Activated CD4-positive, alpha-beta T cell treated with anti-CD3 and anti-CD28 coated beads for 36 hours (primary cell): ENCODE data around the gene IL17F. TPM values are rescaled to one million over a fixed set of nuclear protein-coding genes. Genes with fewer than 3 reads are reported as not detected.

Experiments
- ATAC-seq: fragments of 200-7000 bp; cut with Tn5 transposase; one replicate; pipeline ENCODE4 v1.10.0; 2021; ENCODE audit warnings: mild to moderate bottlenecking, moderate library complexity
- CTCF ChIA-PET: fragments of 350-600 bp; sonication (Branson Sonifier 250); formaldehyde crosslinking; loops from one replicate; lab custom pipeline; 2021; ENCODE audit warnings: antibody characterized with exemption; lab: Charles Lee
- POLR2A ChIA-PET: fragments of 350-600 bp; sonication (Branson Sonifier 250); formaldehyde crosslinking; loops from one replicate; lab custom pipeline; 2021; ENCODE audit warnings: antibody characterized with exemption, inconsistent platforms; lab: Charles Lee
- DNase-seq: peaks from one replicate; pipeline ENCODE4 v3.0.0-alpha.2; 2020
- H3K27ac Mint-ChIP-seq: one replicate; pipeline ENCODE4 v1.8.0; 2021; ENCODE audit warnings: mixed read lengths
- H3K27me3 Mint-ChIP-seq: one replicate; pipeline ENCODE4 v1.8.0; 2021; ENCODE audit warnings: mixed read lengths
- H3K36me3 Mint-ChIP-seq: one replicate; pipeline ENCODE4 v1.8.0; 2021; ENCODE audit warnings: low read depth, mixed read lengths
- H3K4me1 Mint-ChIP-seq: one replicate; pipeline ENCODE4 v1.8.0; 2021; ENCODE audit warnings: mixed read lengths
- H3K4me3 Mint-ChIP-seq: one replicate; pipeline ENCODE4 v1.8.0; 2021; ENCODE audit warnings: mild to moderate bottlenecking, moderate library complexity, mixed read lengths
- H3K9me3 Mint-ChIP-seq: one replicate; pipeline ENCODE4 v1.8.0; 2021; ENCODE audit warnings: low read depth, mixed read lengths
- intact Hi-C, 2 experiments: fragments of 100-400 bp; cut with DNase I in 1 of 2; cut with micrococcal nuclease in 1 of 2; formaldehyde crosslinking; loops; one replicate each; pipeline versions ENCODE4 v1.14.2 to v1.15.1; 2022 to 2024; cut with DNase I, micrococcal nuclease
- total RNA-seq, 2 experiments: library from RNA; stranded (reverse); gene quantifications; one replicate each; pipeline ENCODE4 v1.2.3, GENCODE V29; 2021

Gene IL17F
- total RNA-seq, 2 experiments from 2014 or later, result 155 to 157 TPM

GRCh38 chr6:52221302-52221701, 23.0 kb downstream of the IL17F start:
- Mint-ChIP-seq H3K36me3 (no peaks in the 10 kb centered on the region), H3K4me1 (peaks cover 12% of the 10 kb centered on the region), H3K27me3 (peaks cover 29% of the 10 kb centered on the region), H3K9me3 (no peaks in the 10 kb centered on the region), H3K4me3 (no peak overlapping the region), H3K27ac (no peak overlapping the region)
- ATAC-seq (peak; percentile 89), DNase-seq (peak; percentile 66)
- intact Hi-C loops, result no loop called here
- POLR2A ChIA-PET, result interaction anchor here (0.7 kb wide), 1 partner anchor 11 kb away, joined by 4 read pairs; no protein-coding TSS in a partner anchor
- CTCF ChIA-PET, result interaction anchor here (0.8 to 1.1 kb wide), 3 partner anchors 9 to 130 kb away, joined by 3 read pairs; no protein-coding TSS in a partner anchor

- intact Hi-C loops, result no loop called here
- H3K9me3 Mint-ChIP-seq, result no peaks in the 10 kb centered on the region
Measured at GRCh38 chr6:52217761-52218160, 26.5 kb downstream of the IL17F start.

GRCh38 chr6:52216932-52217575, 27.2 kb downstream of the IL17F start:
- no peak for ATAC-seq
- H3K4me1 Mint-ChIP-seq, result peaks cover 18% of the 10 kb centered on the region

More at GRCh38 chr6:52217761-52218160, 26.5 kb downstream of the IL17F start:
- POLR2A ChIA-PET, result no interaction called here
- Mint-ChIP-seq H3K27me3 (peaks cover 7% of the 10 kb centered on the region), H3K27ac (no peak overlapping the region), H3K4me1 (peaks cover 15% of the 10 kb centered on the region), H3K36me3 (no peaks in the 10 kb centered on the region), H3K4me3 (no peak overlapping the region)
- no peak for ATAC-seq
- CTCF ChIA-PET, result no interaction called here
- no peak for DNase-seq

GRCh38 chr6:52215787-52216186, 28.5 kb downstream of the IL17F start:
- CTCF ChIA-PET, result interaction anchor here (1.4 to 1.7 kb wide), 2 partner anchors 48 to 184 kb away, joined by 3 read pairs; no protein-coding TSS in a partner anchor
- Mint-ChIP-seq H3K9me3 (no peaks in the 10 kb centered on the region), H3K4me1 (peaks cover 11% of the 10 kb centered on the region), H3K36me3 (no peaks in the 10 kb centered on the region), H3K27ac (no peak overlapping the region), H3K27me3 (peaks cover 9% of the 10 kb centered on the region), H3K4me3 (no peak overlapping the region)
- intact Hi-C loops, result no loop called here
- POLR2A ChIA-PET, result no interaction called here
- ATAC-seq (no peak), DNase-seq (no peak)

More at GRCh38 chr6:52216932-52217575, 27.2 kb downstream of the IL17F start:
- POLR2A ChIA-PET, result no interaction called here
- no peaks in the 10 kb centered on the region for H3K36me3 Mint-ChIP-seq
- intact Hi-C loops, result no loop called here
- CTCF ChIA-PET, result interaction anchor here (1.4 to 1.7 kb wide), 2 partner anchors 47 to 183 kb away, joined by 3 read pairs; no protein-coding TSS in a partner anchor
- H3K9me3 Mint-ChIP-seq, result no peaks in the 10 kb centered on the region
- H3K27me3 Mint-ChIP-seq, result peaks cover 7% of the 10 kb centered on the region
- H3K27ac Mint-ChIP-seq, result no peak overlapping the region
- DNase-seq, result no peak
- H3K4me3 Mint-ChIP-seq, result no peak overlapping the region

GRCh38 chr6:52213127-52213526, 31.2 kb downstream of the IL17F start:
- ChIA-PET POLR2A (interaction anchor here (0.7 kb wide), 1 partner anchor 164 kb away, joined by 3 read pairs; no protein-coding TSS in a partner anchor), CTCF (interaction anchor here (0.5 to 2.3 kb wide), 12 partner anchors 10 to 115 kb away, joined by 3 to 8 read pairs (median 4); no protein-coding TSS in a partner anchor)
- Mint-ChIP-seq H3K27ac (no peak overlapping the region), H3K36me3 (no peaks in the 10 kb centered on the region), H3K4me3 (no peak overlapping the region), H3K27me3 (peaks cover 10% of the 10 kb centered on the region), H3K9me3 (no peaks in the 10 kb centered on the region), H3K4me1 (peaks cover 22% of the 10 kb centered on the region)
- DNase-seq (peak; percentile 66), ATAC-seq (peak; percentile 79)
- intact Hi-C loops, result loop anchor here (1.0 to 2.0 kb wide), 4 partner anchors 14 to 50 kb away; no protein-coding TSS in a partner anchor

- intact Hi-C loops, result loop anchor here in 1 of 2 experiments (2.0 kb wide), 1 partner anchor 25 kb away; no protein-coding TSS in a partner anchor
- peak overlapping the region; percentile 44 for H3K27ac Mint-ChIP-seq
- DNase-seq (no peak), ATAC-seq (peak; percentile 14)
- H3K4me3 Mint-ChIP-seq, result no peak overlapping the region
- ChIA-PET POLR2A (interaction anchor here (0.6 kb wide), 1 partner anchor 11 kb away, joined by 4 read pairs; no protein-coding TSS in a partner anchor), CTCF (interaction anchor here (0.6 to 2.3 kb wide), 6 partner anchors 9 to 207 kb away, joined by 3 to 11 read pairs (median 3); no protein-coding TSS in a partner anchor)
- H3K36me3 Mint-ChIP-seq, result no peaks in the 10 kb centered on the region
- no peaks in the 10 kb centered on the region for H3K9me3 Mint-ChIP-seq
- peaks cover 10% of the 10 kb centered on the region for H3K27me3 Mint-ChIP-seq
- peaks cover 22% of the 10 kb centered on the region for H3K4me1 Mint-ChIP-seq
Measured at GRCh38 chr6:52210227-52210626, 34.1 kb downstream of the IL17F start.

GRCh38 chr6:52209770-52210169, 34.5 kb downstream of the IL17F start:
- no peak for DNase-seq
- ChIA-PET POLR2A (interaction anchor here (0.6 kb wide), 1 partner anchor 11 kb away, joined by 4 read pairs; no protein-coding TSS in a partner anchor), CTCF (interaction anchor here (0.6 to 2.3 kb wide), 5 partner anchors 10 to 207 kb away, joined by 3 to 11 read pairs (median 3); no protein-coding TSS in a partner anchor)
- no peak overlapping the region for H3K4me3 Mint-ChIP-seq
- peak; percentile 61 for ATAC-seq
- peak overlapping the region; percentile 44 for H3K27ac Mint-ChIP-seq
- intact Hi-C loops, result loop anchor here in 1 of 2 experiments (2.0 kb wide), 1 partner anchor 25 kb away; no protein-coding TSS in a partner anchor
- H3K36me3 Mint-ChIP-seq, result no peaks in the 10 kb centered on the region
- peaks cover under 1% of the 10 kb centered on the region for H3K9me3 Mint-ChIP-seq
- H3K4me1 Mint-ChIP-seq, result peaks cover 22% of the 10 kb centered on the region
- peaks cover 10% of the 10 kb centered on the region for H3K27me3 Mint-ChIP-seq

- DNase-seq, result no peak
- Mint-ChIP-seq H3K27me3 (peaks cover 11% of the 10 kb centered on the region), H3K4me3 (no peak overlapping the region), H3K36me3 (no peaks in the 10 kb centered on the region), H3K4me1 (peaks cover 22% of the 10 kb centered on the region), H3K27ac (no peak overlapping the region), H3K9me3 (peaks cover 1% of the 10 kb centered on the region)
- ATAC-seq, result no peak
- intact Hi-C loops, result no loop called here
- CTCF ChIA-PET, result interaction anchor here (0.6 to 1.1 kb wide), 2 partner anchors 10 to 46 kb away, joined by 3 to 5 read pairs; no protein-coding TSS in a partner anchor
- POLR2A ChIA-PET, result no interaction called here
Measured at GRCh38 chr6:52208612-52209011, 35.7 kb downstream of the IL17F start.

- Mint-ChIP-seq H3K27me3 (peaks cover 14% of the 10 kb centered on the region), H3K4me3 (no peak overlapping the region), H3K4me1 (peaks cover 11% of the 10 kb centered on the region), H3K9me3 (peaks cover 1% of the 10 kb centered on the region), H3K27ac (no peak overlapping the region), H3K36me3 (no peaks in the 10 kb centered on the region)
- CTCF ChIA-PET, result interaction anchor here (0.9 to 1.0 kb wide), 2 partner anchors 27 to 44 kb away, joined by 3 to 5 read pairs; no protein-coding TSS in a partner anchor
- DNase-seq (no peak), ATAC-seq (no peak)
- intact Hi-C loops, result no loop called here
- POLR2A ChIA-PET, result interaction anchor here (0.5 kb wide), 1 partner anchor 50 kb away, joined by 3 read pairs; no protein-coding TSS in a partner anchor
Measured at GRCh38 chr6:52207066-52207465, 37.2 kb downstream of the IL17F start.

GRCh38 chr6:52201493-52201892, 42.8 kb downstream of the IL17F start:
- POLR2A ChIA-PET, result no interaction called here
- Mint-ChIP-seq H3K4me3 (no peak overlapping the region), H3K4me1 (peaks cover 17% of the 10 kb centered on the region), H3K27me3 (peaks cover 28% of the 10 kb centered on the region), H3K27ac (peak overlapping the region; percentile 67), H3K36me3 (peaks cover 17% of the 10 kb centered on the region), H3K9me3 (peaks cover 29% of the 10 kb centered on the region)
- CTCF ChIA-PET, result interaction anchor here (0.7 to 2.2 kb wide), 3 partner anchors 41 to 833 kb away, joined by 3 to 5 read pairs (median 3); no protein-coding TSS in a partner anchor
- intact Hi-C loops, result loop anchor here (1.0 to 2.0 kb wide), 3 partner anchors 26 to 41 kb away; no protein-coding TSS in a partner anchor
- ATAC-seq (no peak), DNase-seq (no peak)

- ChIA-PET CTCF (interaction anchor here (0.7 to 2.2 kb wide), 2 partner anchors 63 to 833 kb away, joined by 3 to 5 read pairs; no protein-coding TSS in a partner anchor), POLR2A (no interaction called here)
- Mint-ChIP-seq H3K27ac (peak overlapping the region; percentile 67), H3K9me3 (peaks cover 29% of the 10 kb centered on the region), H3K27me3 (peaks cover 28% of the 10 kb centered on the region), H3K36me3 (peaks cover 17% of the 10 kb centered on the region), H3K4me3 (no peak overlapping the region), H3K4me1 (peaks cover 17% of the 10 kb centered on the region)
- ATAC-seq (peak; percentile 92), DNase-seq (no peak)
- intact Hi-C loops, result loop anchor here (1.0 to 2.0 kb wide), 3 partner anchors 26 to 40 kb away; no protein-coding TSS in a partner anchor
Measured at GRCh38 chr6:52201046-52201445, 43.3 kb downstream of the IL17F start.
